HEK293 (cell line): ENCODE measurements around the gene CSF3.
"Not testable (repeated sequence)": the region's sequence is repeated elsewhere in the genome, so short reads cannot be mapped to it uniquely, and the experiment has no call there.

Experiments
- CTCF ChIA-PET: fragments of 350-600 bp; formaldehyde crosslinking; extraction: SDS; loops from one replicate; lab custom pipeline; 2021; ENCODE audit warnings: antibody characterized with exemption; lab: Yijun Ruan, JAX
- POLR2A ChIA-PET: fragments of 300-600 bp; formaldehyde crosslinking; extraction: SDS; loops from one replicate; lab custom pipeline; 2020; ENCODE audit warnings: antibody characterized with exemption, inconsistent platforms; lab: Yijun Ruan, JAX
- H3K27ac ChIP-seq: fragments of 200-500 bp; sonication (Bioruptor generic); 2 replicates; pipeline ENCODE4 v1.5.1; 2014; ENCODE audit warnings: low read depth, low read length, control low read depth, inconsistent platforms; ENCODE audit errors: extremely low read depth
- H3K36me3 ChIP-seq, 2 experiments: fragments of 200-500 bp in 1 of 2; sonication (Bioruptor generic) in 1 of 2; 1 replicate in 1 of 2; 2 replicates in 1 of 2; pipeline ENCODE4 v1.5.1; 2014 to 2017; ENCODE audit warnings: inconsistent platforms in 2 of 2, low read length in 2 of 2; ENCODE audit not compliant: control insufficient read depth in 2 of 2, insufficient read depth in 1 of 2
- H3K4me1 ChIP-seq: fragments of 200-500 bp; sonication (Bioruptor generic); 2 replicates; pipeline ENCODE4 v1.5.1; 2014; ENCODE audit warnings: mild to moderate bottlenecking, low read length, inconsistent platforms; ENCODE audit not compliant: control insufficient read depth, insufficient read depth
- H3K4me3 ChIP-seq: 2 replicates; pipeline ENCODE4 v1.5.1; 2011; ENCODE audit warnings: low read depth, mild to moderate bottlenecking, control low read depth, low read length, moderate library complexity
- H3K9me3 ChIP-seq: fragments of 200-500 bp; sonication (Bioruptor generic); 2 replicates; pipeline ENCODE4 v1.5.1; 2014; ENCODE audit warnings: low read depth, low read length, inconsistent platforms; ENCODE audit not compliant: control insufficient read depth, insufficient read depth
- GLIS1 ChIP-seq: fragments of 450-650 bp; formaldehyde crosslinking; IDR thresholded peaks from 2 replicates; pipeline ENCODE4 v1.5.1; 2016; ENCODE audit warnings: missing biosample characterization, missing genetic modification characterization
- HOXA7 ChIP-seq: sonication (generic); formaldehyde crosslinking; IDR thresholded peaks from 2 replicates; pipeline ENCODE4 v1.8.1; 2022; ENCODE audit warnings: missing genetic modification reagents, borderline replicate concordance
- KLF7 ChIP-seq: fragments of 450-650 bp; formaldehyde crosslinking; IDR thresholded peaks from 2 replicates; pipeline ENCODE4 v1.5.1; 2016; ENCODE audit warnings: missing biosample characterization, missing genetic modification characterization, borderline replicate concordance
- PRDM1 ChIP-seq: fragments of 450-650 bp; formaldehyde crosslinking; IDR thresholded peaks from 2 replicates; pipeline ENCODE4; 2016; ENCODE audit warnings: missing biosample characterization, missing genetic modification characterization
- ZBTB10 ChIP-seq: fragments of 450-650 bp; formaldehyde crosslinking; IDR thresholded peaks from 2 replicates; pipeline ENCODE4 v1.5.1; 2016; ENCODE audit warnings: missing biosample characterization, missing genetic modification characterization
- ZBTB11 ChIP-seq: fragments of 450-650 bp; formaldehyde crosslinking; conservative IDR thresholded peaks from 2 replicates; pipeline ENCODE4 v1.5.1; 2016; ENCODE audit warnings: low read depth, missing biosample characterization, missing genetic modification characterization
- ZBTB44 ChIP-seq: fragments of 450-650 bp; IDR thresholded peaks from 2 replicates; pipeline ENCODE4 v1.5.1; 2018; ENCODE audit warnings: missing biosample characterization, mild to moderate bottlenecking, missing genetic modification characterization
- ZNF202 ChIP-seq: fragments of 450-650 bp; formaldehyde crosslinking; IDR thresholded peaks from 2 replicates; pipeline ENCODE4 v1.5.1; 2016; ENCODE audit warnings: missing biosample characterization, missing genetic modification characterization, borderline replicate concordance
- ZNF266 ChIP-seq: fragments of 450-650 bp; formaldehyde crosslinking; IDR thresholded peaks from 2 replicates; pipeline ENCODE4 v1.5.1; 2016; ENCODE audit warnings: missing biosample characterization, missing genetic modification characterization, low read depth
- ZNF292 ChIP-seq: fragments of 450-650 bp; formaldehyde crosslinking; IDR thresholded peaks from 2 replicates; pipeline ENCODE4 v1.5.1; 2016; ENCODE audit warnings: low read depth, missing biosample characterization, missing genetic modification characterization, borderline replicate concordance
- ZNF302 ChIP-seq: fragments of 450-650 bp; formaldehyde crosslinking; IDR thresholded peaks from 2 replicates; pipeline ENCODE4 v1.5.1; 2016; ENCODE audit warnings: missing biosample characterization, missing genetic modification characterization, low read depth
- ZNF394 ChIP-seq: fragments of 450-650 bp; formaldehyde crosslinking; IDR thresholded peaks from 2 replicates; pipeline ENCODE4 v1.5.1; 2016; ENCODE audit warnings: missing biosample characterization, missing genetic modification characterization, mild to moderate bottlenecking, moderate library complexity, borderline replicate concordance
- ZNF426 ChIP-seq: fragments of 450-650 bp; formaldehyde crosslinking; IDR thresholded peaks from 2 replicates; pipeline ENCODE4 v1.5.1; 2017; ENCODE audit warnings: missing biosample characterization, missing genetic modification characterization, mild to moderate bottlenecking, inconsistent platforms, moderate library complexity
- ZNF433 ChIP-seq: fragments of 450-650 bp; formaldehyde crosslinking; IDR thresholded peaks from 2 replicates; pipeline ENCODE4 v1.5.1; 2016; ENCODE audit warnings: missing biosample characterization, missing genetic modification characterization, low read depth
- ZNF488 ChIP-seq: fragments of 450-650 bp; formaldehyde crosslinking; IDR thresholded peaks from 2 replicates; pipeline ENCODE4 v1.5.1; 2016; ENCODE audit warnings: missing biosample characterization, missing genetic modification characterization
- ZNF514 ChIP-seq: fragments of 450-650 bp; formaldehyde crosslinking; IDR thresholded peaks from 2 replicates; pipeline ENCODE4 v1.5.1; 2016; ENCODE audit warnings: missing biosample characterization, missing genetic modification characterization
- ZNF555 ChIP-seq: fragments of 450-650 bp; formaldehyde crosslinking; conservative IDR thresholded peaks from 2 replicates; pipeline ENCODE4 v1.5.1; 2017; ENCODE audit warnings: missing biosample characterization, mild to moderate bottlenecking, missing genetic modification characterization, inconsistent platforms
- ZNF623 ChIP-seq: fragments of 450-650 bp; formaldehyde crosslinking; IDR thresholded peaks from 2 replicates; pipeline ENCODE4 v1.5.1; 2016; ENCODE audit warnings: missing biosample characterization, missing genetic modification characterization

CSF3 gene

GRCh38 chr17:39999067-39999466, 16.2 kb upstream of the CSF3 start (continued):
- TF ChIP-seq ZBTB10 (tag by site-specific recombination) (no peak), KLF7 (tag by site-specific recombination) (no peak), ZNF433 (tag by site-specific recombination) (no peak), GLIS1 (tag by site-specific recombination) (peak; percentile 28; the same call in 1 of the 2 replicates), ZNF488 (tag by site-specific recombination) (no peak), ZBTB44 (tag by site-specific recombination) (no peak), ZNF292 (tag by site-specific recombination) (no peak)

GRCh38 chr17:40000161-40000560, 15.1 kb upstream of the CSF3 start:
- no peaks in the 10 kb centered on the region for H3K4me1 ChIP-seq
- TF ChIP-seq ZNF514 (tag by site-specific recombination) = no peak
- TF ChIP-seq HOXA7 = no peak
- peak; percentile 45; the same call in 1 of the 2 replicates for TF ChIP-seq ZNF394 (tag by site-specific recombination)
- TF ChIP-seq PRDM1 (tag by site-specific recombination) = peak; percentile 81
- no peak for TF ChIP-seq ZNF302 (tag by site-specific recombination)
- no peak overlapping the region for H3K4me3 ChIP-seq
- ChIA-PET POLR2A (no interaction called here), CTCF (interaction anchor here (0.6 to 2.1 kb wide), 5 partner anchors 13 to 150 kb away, joined by 3 to 8 read pairs (median 3); partner anchors contain the start of gene PSMD3)
- H3K27ac ChIP-seq = no peak overlapping the region
- H3K36me3 ChIP-seq = peaks cover 15 to 34% of the 10 kb centered on the region in 2 experiments
- H3K9me3 ChIP-seq = no peaks in the 10 kb centered on the region; the same call in 1 of the 2 replicates

- H3K36me3 ChIP-seq = peaks cover 5 to 22% of the 10 kb centered on the region in 2 experiments; a peak in 2 of 3 replicates
- POLR2A ChIA-PET, H3K9me3 ChIP-seq, H3K27ac ChIP-seq, H3K4me3 ChIP-seq, H3K4me1 ChIP-seq: not testable (repeated sequence)
- CTCF ChIA-PET = interaction anchor here (1.3 to 2.1 kb wide), 2 partner anchors 12 to 26 kb away, joined by 4 to 8 read pairs; no protein-coding TSS in a partner anchor
- peak; percentile 51; the same call in 1 of the 2 replicates for TF ChIP-seq ZBTB11 (tag by site-specific recombination)
- TF ChIP-seq ZNF426 = peak; percentile 59
- TF ChIP-seq ZNF202 (tag by site-specific recombination) = peak; percentile 81; the same call in 1 of the 2 replicates
- TF ChIP-seq ZNF623 (tag by site-specific recombination) = peak; percentile 64
- TF ChIP-seq ZNF555 (tag by site-specific recombination) = peak; percentile 30
- 0 out of 2 replicates have a peak, but pooled peaks have one; percentile 30 for TF ChIP-seq ZNF266 (tag by site-specific recombination)
- peak; percentile 66 for TF ChIP-seq ZNF394 (tag by site-specific recombination)
Measured at GRCh38 chr17:40001335-40001734, 13.9 kb upstream of the CSF3 start.
